Sigmoid colon (tissue), 4 donors: ENCODE measurements around the gene CDHR5.

Source experiments
- EP300 ChIP-seq, 4 donors: sonication (generic); formaldehyde crosslinking; IDR thresholded peaks; one replicate each; pipeline ENCODE4 v1.6.1; 2017; ENCODE audit warnings: antibody characterized with exemption in 4 of 4
- POLR2A ChIP-seq, 2 donors: fragments of 450-650 bp; IDR thresholded peaks; one replicate each; pipeline ENCODE4 v1.6.1; 2016; ENCODE audit warnings: antibody characterized with exemption in 2 of 2, mild to moderate bottlenecking in 2 of 2, moderate library complexity in 2 of 2
- TF ChIP-seq, protein P1 (sequence below), 4 experiments: fragments of 450-650 bp in 3 of 4; fragments of 200-600 bp in 1 of 4; IDR thresholded peaks; one replicate each; pipeline ENCODE4 v1.5.1; 2016 to 2019; ENCODE audit warnings: antibody characterized with exemption in 4 of 4, mild to moderate bottlenecking in 3 of 4, moderate library complexity in 2 of 4

GRCh38 chr11:641806-642370, 17.1 kb upstream of the CDHR5 start:
- TF ChIP-seq, protein P1, sequence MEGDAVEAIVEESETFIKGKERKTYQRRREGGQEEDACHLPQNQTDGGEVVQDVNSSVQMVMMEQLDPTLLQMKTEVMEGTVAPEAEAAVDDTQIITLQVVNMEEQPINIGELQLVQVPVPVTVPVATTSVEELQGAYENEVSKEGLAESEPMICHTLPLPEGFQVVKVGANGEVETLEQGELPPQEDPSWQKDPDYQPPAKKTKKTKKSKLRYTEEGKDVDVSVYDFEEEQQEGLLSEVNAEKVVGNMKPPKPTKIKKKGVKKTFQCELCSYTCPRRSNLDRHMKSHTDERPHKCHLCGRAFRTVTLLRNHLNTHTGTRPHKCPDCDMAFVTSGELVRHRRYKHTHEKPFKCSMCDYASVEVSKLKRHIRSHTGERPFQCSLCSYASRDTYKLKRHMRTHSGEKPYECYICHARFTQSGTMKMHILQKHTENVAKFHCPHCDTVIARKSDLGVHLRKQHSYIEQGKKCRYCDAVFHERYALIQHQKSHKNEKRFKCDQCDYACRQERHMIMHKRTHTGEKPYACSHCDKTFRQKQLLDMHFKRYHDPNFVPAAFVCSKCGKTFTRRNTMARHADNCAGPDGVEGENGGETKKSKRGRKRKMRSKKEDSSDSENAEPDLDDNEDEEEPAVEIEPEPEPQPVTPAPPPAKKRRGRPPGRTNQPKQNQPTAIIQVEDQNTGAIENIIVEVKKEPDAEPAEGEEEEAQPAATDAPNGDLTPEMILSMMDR (IDR thresholded peaks at IDR 0.05), result no peak
- no peak for TF ChIP-seq POLR2A (IDR thresholded peaks at IDR 0.05)
- no peak for TF ChIP-seq EP300 (IDR thresholded peaks at IDR 0.05)
